NK-92 treated with Interleukin-12 subunit alpha and Interleukin-12 subunit beta, amount 100 ng/mL, for 24 hours (cell line): ENCODE data around the gene BLTP1.
"Not testable (repeated sequence)": the region's sequence is repeated elsewhere in the genome, so short reads cannot be mapped to it uniquely, and the experiment has no call there.

Source experiments
- DNase-seq: peaks from one replicate; lab custom pipeline; 2025; lab: John Stamatoyannopoulos, UW

The BLTP1 gene, protein sequence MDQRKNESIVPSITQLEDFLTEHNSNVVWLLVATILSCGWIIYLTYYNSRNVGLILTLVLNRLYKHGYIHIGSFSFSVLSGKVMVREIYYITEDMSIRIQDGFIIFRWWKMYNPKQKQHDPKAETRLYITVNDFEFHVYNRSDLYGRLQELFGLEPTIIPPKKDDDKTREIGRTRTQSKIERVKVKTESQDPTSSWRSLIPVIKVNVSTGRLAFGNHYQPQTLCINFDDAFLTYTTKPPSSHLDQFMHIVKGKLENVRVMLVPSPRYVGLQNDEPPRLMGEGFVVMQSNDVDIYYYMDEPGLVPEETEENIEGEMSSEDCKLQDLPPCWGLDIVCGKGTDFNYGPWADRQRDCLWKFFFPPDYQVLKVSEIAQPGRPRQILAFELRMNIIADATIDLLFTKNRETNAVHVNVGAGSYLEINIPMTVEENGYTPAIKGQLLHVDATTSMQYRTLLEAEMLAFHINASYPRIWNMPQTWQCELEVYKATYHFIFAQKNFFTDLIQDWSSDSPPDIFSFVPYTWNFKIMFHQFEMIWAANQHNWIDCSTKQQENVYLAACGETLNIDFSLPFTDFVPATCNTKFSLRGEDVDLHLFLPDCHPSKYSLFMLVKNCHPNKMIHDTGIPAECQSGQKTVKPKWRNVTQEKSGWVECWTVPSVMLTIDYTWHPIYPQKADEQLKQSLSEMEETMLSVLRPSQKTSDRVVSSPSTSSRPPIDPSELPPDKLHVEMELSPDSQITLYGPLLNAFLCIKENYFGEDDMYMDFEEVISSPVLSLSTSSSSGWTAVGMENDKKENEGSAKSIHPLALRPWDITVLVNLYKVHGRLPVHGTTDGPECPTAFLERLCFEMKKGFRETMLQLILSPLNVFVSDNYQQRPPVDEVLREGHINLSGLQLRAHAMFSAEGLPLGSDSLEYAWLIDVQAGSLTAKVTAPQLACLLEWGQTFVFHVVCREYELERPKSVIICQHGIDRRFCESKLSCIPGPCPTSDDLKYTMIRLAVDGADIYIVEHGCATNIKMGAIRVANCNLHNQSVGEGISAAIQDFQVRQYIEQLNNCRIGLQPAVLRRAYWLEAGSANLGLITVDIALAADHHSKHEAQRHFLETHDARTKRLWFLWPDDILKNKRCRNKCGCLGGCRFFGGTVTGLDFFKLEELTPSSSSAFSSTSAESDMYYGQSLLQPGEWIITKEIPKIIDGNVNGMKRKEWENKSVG (N-terminal part only)

GRCh38 chr4:122151982-122152710 lies at the start of gene BLTP1:
BLTP1 (plus strand) TSS chr4:122152331; CDS start chr4:122170648, 18,317 bp downstream.
- peak; percentile 73 for DNase-seq

DNA sequence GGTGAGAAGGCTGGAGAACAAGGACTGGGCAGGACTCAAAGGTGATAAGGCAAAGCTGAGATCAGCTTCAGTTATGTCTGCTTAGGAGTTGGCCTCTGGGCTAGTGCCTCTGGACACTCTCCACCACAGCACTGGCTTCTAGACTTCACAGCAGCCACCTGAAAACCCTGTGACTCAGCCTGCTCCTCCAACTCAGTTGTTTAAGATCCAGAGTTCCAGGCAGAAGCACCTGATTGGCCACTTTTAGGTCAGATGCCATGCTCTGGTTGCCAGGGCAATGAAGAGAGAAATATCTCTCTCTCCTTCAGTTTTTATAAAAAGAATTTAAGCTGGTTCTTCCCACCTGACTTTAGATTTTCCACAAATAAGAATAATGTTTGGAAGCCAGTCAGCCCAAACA lies 47.9 kb upstream of the BLTP1 start:
- no peak for DNase-seq

DNA sequence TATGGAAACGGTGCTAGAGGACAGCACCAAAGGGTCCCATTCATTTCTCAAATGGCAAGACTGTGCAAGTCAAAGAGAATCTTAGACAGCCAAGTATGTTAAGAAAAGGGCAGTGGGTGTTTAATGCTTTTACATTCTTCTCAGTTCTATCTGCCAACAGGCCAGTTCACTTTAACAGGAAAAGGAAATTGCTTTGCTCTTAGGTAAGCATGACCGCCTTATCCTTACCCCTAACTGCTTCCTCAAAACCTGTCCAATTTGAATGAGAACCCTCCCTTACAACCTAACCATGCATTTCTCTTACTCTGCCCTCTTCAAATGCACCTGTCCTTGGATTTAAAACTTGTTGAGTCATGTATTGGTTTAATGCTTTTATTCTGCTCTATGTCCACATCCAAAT lies 44.5 kb upstream of the BLTP1 start:
- DNase-seq: no peak

DNA sequence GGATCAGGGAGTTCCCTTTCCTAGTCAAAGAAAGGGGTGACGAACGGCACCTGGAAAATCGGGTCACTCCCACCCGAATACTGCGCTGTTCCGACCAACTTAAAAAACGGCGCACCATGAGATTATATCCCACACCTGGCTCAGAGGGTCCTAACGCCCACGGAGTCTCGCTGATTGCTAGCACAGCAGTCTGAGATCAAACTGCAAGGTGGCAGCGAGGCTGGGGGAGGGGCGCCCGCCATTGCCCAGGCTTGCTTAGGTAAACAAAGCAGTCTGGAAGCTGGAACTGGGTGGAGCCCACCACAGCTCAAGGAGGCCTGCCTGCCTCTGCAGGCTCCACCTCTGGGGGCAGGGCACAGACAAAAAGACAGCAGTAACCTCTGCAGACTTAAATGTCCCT lies 41.8 kb upstream of the BLTP1 start:
- not testable (repeated sequence) for DNase-seq

- DNase-seq: no peak
These were observed 34.4 kb upstream of the BLTP1 start for GRCh38 chr4:122117743-122118142.

DNA sequence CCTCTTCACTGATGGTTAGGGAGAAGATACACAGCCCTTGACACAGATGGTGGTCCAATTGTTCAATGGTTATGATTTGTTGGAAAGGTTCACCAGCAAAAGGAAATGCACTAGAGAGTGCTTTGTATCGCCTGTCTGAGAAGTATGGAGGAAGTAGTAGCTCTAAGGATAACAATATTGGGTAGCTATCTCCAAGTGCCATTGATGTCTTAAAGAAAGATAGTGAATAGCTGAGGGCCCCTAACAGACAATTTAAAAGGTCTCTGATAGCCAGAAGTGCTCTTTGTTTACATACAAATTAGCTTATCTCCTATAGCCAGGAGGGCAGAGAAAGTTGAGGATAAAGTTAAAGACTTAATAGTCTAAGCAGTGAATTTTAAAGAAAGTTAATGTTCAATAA lies 33.9 kb upstream of the BLTP1 start:
- no peak for DNase-seq

GRCh38 chr4:122119739-122120138 lies 32.4 kb upstream of the BLTP1 start:
- no peak for DNase-seq

GRCh38 chr4:122121593-122121992 lies 30.5 kb upstream of the BLTP1 start:
- no peak for DNase-seq

DNA sequence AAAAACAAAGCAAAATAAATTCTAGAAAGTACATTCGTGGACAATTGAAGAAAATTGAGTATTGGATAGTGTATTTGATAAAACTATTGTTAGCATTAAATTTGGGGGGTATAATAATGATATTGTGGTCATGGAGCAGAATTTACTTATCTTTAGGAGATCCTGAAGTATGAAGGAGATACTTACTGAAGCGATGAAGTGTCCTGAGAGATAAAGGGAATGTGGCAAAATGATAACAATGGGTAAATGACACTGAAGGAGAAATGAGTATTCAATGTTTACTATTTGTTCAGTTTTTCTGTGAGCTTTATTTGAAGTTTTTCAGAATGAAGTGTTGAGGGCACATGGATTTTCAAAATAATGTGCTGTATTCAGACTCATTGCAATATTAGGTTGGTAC lies 30.0 kb upstream of the BLTP1 start:
- no peak for DNase-seq

- no peak for DNase-seq
These were observed 23.1 kb upstream of the BLTP1 start for GRCh38 chr4:122129061-122129460.

DNA sequence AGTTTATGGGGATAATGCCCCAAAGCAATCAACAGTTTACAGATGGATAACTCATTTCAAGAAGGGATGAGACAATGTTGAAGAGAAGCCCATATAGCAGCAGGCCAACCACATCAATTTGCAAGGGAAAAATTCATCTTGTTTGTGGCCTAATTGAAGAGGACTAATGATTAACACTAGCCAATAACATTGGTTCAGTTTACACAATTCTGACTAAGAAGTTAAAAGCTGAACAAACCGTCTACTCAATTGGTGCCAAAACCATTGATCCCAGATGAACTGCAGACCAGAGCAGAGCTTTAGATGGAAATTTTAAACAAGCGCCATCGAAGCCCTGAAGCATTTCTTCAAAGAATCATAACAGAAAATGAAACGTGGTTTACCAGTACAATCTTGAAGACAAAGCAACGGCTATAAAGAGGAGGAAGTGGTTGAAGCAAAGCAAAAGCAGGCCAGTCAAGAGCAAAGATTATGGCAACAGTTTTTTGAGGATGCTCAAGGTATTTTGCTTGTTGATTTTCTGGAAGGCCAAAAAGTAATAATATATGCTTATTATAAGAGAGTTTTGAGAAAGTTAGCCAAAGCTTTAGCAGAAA lies 20.5 kb upstream of the BLTP1 start:
- no peak for DNase-seq

GRCh38 chr4:122132891-122133290 lies 19.2 kb upstream of the BLTP1 start:
- DNase-seq: no peak

GRCh38 chr4:122139139-122139538 lies 13.0 kb upstream of the BLTP1 start:
- no peak for DNase-seq

- DNase-seq: no peak
These were observed 11.3 kb upstream of the BLTP1 start for GRCh38 chr4:122140834-122141233.

GRCh38 chr4:122142687-122143086 lies 9.4 kb upstream of the BLTP1 start:
- no peak for DNase-seq

DNA sequence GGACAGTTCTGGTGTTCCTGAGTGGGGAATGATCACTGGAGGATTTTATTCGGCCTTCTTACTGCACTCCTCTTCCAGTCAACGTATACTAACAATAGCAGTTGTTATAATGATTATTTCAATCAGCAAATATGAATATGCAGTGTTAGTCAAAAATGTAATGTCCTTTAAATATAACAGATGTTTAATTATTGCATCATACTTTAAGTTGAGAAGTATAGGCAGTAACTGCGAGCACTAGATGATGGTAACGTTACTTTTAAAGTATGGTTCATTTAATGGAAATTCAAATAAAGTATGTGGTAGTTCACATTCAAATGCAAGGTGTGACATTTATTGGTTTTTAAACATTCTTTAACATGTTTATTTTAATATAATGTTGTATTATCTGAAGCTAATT lies 5.5 kb upstream of the BLTP1 start:
- DNase-seq: no peak

GRCh38 chr4:122150931-122151330 lies 1.2 kb upstream of the BLTP1 start:
- no peak for DNase-seq

DNA sequence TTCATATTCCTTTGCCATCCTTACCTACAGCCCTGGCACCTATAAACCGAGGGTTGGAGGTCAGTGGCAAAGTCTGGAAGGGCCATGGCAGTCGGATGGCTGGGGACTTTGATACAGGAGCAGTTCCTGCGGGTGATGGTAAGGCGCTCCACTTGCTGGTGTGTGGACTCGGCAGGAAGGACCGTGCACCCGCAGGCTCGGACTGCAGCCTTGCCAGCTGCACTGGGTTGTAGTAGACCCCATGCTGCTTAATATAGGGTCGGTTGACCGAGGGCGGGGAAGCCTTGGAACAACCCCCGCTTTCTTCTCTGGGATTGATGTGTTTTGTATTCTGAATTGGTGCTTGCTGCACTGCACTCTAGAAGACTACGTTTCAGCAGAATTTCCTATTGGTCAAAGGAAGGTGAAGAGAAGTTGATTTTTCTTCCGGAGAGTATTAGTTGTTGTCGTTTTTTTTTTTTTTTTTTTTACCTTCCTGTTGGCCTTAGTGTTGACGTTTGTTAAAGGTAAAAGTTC lies 638 bp downstream of the BLTP1 start:
- DNase-seq: peak; percentile 6

DNA sequence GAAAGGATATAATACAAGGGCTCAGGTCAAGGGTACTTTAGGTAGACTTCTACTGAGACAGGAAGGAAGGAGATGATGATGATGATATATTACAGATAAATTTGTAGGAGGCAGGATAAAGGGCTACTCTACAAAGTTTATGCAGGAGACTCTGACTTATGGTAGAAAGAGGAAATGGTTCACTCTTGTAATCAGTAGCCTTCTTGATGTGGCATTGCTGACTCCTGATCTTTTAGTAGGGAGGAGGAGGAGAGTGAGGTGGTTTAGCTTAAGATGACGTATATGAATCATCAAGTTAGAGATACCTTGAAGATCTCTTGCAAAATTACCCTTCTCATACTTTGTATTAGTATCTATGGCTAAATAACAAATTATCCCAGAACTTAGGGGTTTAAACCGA lies 4.7 kb downstream of the BLTP1 start:
- no peak for DNase-seq

GRCh38 chr4:122163301-122163700 lies 11.2 kb downstream of the BLTP1 start:
- DNase-seq: no peak

- DNase-seq: no peak
These were observed 11.6 kb downstream of the BLTP1 start for GRCh38 chr4:122163767-122164166.
